ELF-1 (cell line): ENCODE data around the gene RBM20.
A peak's percentile ranks its signal among the peaks of the same experiment; 100 is the strongest.
"Not testable (repeated sequence)": the region's sequence is repeated elsewhere in the genome, so short reads cannot be mapped to it uniquely, and the experiment has no call there.

Experiments
- DNase-seq: peaks from one replicate; pipeline ENCODE4 v3.0.0-alpha.2; 2016; ENCODE audit warnings: low read depth, low spot score

The RBM20 gene

DNA sequence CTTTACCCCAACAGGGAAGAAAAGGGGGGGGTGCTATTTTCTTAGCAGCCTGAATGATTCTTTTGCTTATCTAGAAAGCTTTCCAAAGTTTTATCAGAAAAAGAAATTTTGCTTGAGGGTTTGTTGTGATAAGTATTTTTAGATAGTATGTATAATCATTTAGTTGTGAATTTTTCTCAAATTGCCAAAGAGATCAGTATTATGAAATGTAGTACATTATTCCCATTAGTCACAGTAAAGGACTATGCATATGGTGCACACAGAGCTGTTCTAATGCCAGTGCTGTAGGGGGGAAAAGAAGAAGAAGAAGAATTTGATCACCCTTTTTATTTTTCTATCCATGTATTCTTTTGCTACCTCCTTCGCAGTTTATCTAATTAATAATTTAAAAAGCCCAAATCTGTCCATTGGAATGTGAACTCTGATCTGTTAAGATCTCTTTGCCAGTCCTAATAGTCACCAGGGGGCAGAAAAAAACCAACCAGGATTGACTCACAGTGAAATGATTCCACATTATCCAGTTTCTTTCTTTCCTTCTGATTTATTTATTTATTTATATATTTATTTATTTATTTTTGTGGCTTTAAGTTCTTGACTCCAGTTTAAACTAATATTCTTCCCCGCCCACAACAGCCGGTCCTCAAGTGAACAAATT, 4.7 kb downstream of the RBM20 start:
- no peak for DNase-seq

DNA sequence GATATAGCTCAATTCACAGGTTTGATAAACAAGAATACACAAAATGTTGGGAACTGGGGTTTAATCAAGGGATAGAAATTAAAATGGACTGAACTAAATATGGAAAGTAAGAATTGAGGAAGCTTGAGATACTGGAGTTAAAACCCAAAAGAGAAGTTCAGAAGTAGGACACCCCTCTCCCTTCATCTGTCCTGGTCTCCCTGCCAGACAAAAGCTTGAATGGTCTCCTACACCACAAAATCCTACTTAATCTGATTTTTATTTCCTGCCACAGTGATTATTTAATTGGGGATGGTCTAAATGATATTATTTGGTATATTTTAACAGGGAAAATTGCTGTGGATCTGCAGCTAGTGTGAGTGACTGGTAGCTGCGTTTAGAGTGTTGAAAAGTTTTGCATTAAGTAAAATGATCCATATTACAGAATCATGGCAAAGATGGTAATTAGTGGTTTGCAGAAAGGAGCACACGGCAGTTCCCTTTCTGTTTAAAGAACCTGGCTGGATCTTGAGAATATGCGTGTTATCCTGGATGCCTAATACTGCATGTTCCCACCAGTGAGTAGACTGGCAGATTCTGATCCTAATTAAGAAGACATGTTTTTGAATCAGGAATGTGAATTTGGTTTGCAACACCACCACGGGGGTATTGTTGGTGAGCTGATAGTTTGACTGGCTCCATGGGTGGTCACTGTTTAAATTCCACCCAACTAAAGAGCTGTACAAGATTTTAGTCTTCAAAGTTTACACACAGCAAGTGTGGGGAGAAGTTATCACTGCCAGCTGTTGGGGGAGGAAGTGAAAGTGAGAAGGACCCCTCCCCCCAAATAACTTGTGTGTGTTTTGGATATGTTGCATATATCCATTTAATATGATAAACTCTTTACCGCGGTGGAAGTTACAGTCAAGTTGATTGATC, 5.5 kb downstream of the RBM20 start:
- DNase-seq = no peak

DNA sequence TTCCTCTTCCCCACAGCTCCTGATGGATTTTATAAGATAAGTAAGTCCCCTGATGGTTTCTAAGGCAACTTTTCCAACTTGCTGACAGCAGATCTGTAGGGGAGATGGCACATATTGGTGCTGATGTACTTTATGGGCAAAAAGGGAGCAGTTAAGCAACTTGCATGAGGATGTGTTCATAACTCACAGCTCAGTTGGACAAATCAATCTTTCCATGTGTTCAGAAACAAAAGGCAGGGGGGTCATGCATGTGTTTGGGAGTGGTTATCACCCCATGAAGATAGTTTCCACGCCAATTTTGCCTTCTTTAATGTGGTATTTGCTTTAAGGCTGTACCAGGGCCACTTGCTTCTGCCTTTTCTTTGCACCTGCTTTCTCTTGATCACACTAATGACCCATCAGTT, 6.1 kb downstream of the RBM20 start:
- DNase-seq = no peak

DNA sequence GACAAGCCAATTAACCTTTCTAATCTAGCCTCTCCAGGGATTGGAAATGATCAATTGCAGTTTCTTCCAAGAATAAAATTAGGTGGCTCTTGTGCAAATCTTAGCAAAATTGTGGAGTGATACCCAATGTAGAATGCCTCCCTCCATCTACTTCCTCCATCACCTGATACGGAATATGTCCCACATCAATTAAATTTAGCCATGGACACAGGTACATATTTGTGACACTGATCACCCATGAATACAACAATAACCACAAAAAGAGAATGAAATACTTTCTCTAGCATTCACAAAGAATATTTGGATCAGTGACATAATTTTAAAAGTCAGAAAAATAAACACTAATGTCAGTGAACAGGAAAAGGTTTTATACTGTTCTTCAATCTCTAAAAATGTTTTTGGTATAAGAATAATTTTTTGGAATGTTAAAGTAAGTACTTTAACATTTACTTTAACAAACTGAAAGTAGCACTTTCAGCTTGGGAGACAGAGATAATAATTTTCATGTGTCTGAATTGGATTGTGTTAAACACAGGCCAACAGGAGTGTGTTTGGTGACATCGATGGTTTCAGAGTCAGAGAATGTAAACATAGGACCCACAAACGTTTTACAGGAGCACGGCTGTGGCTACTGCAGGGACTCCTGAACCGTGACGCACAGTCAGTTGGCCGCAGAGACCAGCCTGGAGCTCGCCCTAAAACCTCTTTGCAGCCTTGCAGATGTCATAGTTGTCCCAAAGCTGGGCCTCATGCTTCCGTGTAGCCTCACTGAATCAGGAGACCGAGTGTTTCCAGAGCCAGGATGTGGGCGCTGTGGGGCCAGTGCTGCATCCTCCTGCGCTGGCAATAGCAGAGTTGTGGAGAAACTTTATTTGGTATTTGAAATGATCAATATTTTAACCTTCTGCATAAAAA, 7.2 kb downstream of the RBM20 start:
- DNase-seq = no peak

DNA sequence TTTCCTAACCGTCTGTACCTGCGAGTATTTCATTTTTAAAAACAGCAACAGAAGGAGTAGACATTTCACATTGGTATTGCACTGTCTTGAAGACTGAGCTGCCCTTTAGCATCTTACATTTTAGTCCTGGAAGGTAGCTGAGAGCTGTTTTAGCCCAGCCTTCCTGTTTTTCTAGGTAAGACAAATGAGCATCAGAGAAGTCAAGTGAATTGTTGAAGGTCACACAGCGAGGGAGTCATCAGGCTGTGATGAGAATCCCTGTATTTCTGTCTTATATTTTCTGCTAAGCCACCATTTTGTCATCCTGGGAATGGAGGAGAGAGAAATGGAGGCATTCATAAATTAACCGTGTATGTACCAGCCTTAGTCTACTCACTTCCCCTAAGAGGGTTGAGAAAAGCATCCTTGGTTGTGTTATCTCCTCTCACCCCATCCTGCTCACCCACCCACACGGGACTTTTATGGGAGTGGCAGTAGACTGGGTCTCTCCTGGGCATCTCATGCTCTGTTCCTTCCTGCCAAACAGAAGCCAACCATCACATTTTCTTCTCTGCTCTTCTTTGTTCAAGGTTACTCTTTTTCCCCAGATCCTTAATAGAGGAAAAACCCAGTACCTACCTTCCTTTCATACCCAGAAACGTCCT, 8.5 kb downstream of the RBM20 start:
- no peak for DNase-seq

DNA sequence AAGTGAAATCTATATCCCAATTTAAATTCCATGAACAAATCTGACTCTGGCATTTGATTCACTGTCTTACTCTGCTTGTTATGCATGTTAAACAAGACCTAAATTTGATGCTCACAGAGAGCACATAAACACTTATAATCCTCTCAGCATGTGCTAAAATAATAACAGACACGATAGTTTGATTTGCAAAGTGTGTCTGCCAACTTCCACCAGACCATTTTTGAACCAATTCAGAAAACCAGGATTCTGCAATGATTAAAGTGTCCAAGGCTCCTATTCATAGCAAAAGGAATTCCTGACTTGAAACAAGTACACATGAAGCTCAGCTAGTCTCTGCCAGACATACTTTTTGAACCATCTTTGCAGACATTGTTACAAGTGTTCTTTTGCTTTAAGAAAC, 11.2 kb downstream of the RBM20 start:
- DNase-seq = no peak

DNA sequence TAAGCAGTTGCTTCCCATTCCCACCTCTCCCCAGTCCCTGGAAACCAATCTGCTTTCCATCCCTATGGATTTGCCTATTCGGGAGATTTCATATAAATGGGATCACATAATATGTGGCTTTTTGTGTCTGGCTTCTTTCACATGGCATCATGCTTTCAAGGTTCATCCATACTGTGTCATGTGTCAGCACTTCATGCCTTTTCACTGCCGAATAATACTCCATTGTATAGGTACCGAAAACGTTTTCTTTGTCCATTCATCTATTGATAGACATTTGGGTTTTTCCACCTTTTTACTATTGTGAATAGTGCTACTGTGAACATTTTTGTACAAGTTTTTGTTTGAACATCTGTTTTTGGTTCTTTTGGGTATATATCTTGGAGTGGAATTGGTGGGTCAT, 12.5 kb downstream of the RBM20 start:
- DNase-seq = no peak

DNA sequence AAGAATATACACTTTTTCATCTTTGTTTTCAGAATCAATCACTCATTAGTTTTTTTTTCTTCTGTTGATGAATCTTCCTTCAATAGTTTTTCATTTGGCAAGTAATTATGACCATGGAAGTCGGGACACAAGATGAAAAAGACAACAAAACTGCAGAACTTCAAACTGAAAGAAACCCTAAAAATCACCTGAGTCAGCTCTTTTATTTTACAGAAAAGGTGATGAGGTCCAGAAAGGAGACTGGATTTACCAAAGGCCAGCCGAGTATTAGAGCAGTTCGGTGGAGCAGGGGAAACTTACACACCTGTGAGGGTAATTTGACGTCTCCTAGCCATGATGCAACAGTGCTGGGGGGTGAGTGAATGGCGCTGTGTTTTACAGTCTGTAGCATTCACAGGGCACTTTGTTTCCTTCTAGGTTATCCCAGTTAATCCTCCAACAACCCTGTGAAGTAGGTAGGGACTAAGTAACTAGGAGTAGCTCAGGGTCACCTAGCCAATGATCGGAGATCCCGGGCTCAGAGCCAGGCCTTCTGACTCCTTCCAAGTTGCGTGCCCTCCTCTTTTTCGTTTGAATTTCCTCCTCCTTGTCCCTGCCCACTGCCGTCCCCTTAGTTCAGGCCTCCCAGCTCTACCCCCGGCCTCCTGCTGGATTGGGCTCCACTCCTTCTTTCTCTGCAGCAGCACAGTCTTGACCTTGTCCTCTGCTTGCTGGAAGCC, 14.0 kb downstream of the RBM20 start:
- DNase-seq = no peak

DNA sequence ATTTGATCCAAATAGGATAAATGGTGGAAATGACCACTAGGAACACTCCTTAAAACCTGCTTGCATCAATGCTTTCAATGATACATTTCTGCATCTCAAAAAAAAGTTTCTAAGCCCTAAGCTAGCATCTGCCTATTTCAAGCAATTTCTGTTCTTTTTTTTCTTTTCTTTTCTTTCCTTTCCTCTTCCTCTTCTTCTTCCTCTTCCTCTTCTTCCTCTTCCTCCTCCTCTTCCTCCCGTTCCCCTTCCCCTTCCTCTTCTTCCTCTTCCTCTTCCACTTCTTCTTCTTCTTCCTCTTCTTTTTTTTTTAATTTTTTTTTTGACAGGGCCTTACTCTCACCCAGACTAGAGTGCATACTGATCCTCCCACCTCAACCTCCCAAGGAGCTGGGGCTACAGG, 15.4 kb downstream of the RBM20 start:
- no peak for DNase-seq

DNA sequence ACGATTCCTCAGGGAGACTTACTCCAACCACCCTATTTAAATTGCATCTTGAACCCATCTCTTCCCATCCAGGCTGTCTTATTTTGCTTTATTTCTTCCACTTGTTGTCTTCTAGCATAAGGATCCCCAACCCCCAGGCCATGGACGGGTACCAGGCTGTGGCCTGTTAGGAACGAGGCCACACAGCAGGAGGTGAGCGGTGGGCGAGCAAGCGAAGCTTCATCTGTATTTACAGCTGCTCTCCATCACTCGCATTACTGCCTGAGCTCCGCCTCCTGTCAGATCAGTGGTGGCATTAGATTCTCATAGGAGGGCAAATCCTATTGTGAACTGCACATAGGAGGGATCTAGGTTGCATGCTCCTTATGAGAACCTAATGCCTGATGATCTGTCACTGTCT, 16.2 kb downstream of the RBM20 start:
- not testable (repeated sequence) for DNase-seq

DNA sequence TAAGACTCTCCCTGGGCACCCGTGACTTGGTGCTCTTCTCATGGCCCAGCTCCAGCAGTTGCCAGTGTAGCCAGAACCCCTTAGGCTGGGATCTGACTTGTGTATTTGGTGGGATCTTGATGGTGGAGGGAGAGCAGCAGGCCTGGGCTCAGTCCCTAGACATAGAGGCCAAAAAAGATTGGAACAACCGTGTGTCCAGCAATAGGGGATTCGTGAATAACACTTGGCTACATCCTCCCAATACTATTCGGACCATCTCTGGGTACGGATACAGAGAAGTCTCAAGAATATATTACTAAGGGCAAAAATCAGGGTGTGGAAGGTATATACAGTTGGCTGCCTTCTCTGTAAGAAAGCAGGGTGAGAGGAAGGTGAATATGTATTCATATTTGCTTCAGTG, 17.2 kb downstream of the RBM20 start:
- DNase-seq = no peak

DNA sequence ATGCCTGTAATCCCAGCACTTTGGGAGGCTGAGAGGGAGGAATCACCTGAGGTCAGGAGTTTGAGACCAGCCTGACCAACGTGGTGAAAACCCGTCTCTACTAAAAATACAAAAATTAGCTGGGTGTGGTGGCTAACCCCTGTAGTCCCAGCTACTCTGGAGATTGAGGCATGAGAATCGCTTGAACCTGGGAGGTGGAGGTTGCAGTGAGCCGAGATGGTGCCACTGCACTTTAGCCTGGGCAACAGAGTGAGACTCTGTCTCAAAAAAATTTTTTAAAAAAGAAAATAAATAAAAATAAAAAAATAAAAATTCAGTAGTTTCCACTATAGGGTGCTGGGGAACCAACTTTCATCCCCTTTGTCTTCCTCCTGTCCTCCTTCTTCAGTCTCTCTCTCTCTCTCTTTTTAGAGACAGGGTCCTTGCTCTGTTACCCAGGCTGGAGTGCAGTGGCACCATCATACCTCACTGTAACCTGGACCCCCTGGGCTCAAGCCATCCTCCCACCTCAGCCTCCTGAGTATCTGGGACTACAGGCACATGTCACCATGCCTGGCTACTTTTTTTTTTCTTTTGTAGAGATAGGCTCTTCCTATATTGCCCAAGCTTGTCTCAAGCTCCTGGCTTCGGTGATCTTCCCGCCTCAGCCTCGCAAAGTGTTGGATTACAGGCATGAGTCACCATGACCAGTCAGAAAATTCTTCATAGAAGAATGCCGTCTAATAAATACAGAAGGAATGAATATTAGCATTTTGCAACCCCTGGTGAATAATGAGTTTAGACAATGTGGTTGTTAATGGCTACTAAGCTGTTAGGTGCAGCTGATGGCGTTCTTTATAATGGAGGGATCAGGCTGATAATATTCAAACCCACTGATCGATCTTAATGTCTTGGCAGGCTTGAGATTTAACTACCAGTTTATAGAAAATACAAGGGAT, 20.6 kb downstream of the RBM20 start:
- DNase-seq = peak; percentile 59

DNA sequence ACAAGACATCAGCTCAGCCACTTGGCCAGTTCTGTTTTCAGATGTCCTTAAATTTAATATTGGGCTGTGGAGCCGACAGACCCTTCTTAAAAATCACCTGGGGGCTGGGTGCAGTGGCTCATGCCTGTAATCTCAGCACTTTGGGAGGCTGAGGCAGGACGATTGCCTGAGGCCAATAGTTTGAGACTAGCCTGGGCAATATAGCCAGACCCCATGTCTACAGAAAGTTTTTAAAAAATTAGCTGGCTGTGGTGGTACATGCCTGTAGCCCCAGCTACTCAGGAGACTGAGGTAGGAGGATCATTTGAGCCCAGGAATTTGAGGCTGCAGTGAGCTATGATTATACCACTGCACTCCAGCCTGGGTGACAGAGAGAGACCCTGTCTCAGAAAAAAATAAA, 22.1 kb downstream of the RBM20 start:
- not testable (repeated sequence) for DNase-seq

DNA sequence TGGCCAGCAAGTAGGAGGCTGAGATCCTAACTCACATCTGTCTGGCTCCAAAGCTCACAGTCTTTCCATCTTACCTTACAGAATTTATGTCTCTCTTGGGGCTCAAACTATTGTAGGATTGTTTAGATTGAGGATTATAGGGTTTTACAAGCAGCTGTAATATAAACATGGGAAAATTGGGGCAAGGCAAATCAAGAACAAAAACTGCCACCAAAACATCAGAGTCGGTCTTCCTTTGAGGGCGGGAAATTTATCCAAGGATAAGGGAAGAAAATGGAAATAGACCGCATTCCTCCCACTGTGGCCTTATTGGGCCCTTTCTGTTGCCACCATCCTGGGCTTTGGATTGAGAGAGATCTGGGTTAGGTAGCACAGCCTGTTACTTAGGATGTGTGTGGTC, 22.5 kb downstream of the RBM20 start:
- DNase-seq = no peak

DNA sequence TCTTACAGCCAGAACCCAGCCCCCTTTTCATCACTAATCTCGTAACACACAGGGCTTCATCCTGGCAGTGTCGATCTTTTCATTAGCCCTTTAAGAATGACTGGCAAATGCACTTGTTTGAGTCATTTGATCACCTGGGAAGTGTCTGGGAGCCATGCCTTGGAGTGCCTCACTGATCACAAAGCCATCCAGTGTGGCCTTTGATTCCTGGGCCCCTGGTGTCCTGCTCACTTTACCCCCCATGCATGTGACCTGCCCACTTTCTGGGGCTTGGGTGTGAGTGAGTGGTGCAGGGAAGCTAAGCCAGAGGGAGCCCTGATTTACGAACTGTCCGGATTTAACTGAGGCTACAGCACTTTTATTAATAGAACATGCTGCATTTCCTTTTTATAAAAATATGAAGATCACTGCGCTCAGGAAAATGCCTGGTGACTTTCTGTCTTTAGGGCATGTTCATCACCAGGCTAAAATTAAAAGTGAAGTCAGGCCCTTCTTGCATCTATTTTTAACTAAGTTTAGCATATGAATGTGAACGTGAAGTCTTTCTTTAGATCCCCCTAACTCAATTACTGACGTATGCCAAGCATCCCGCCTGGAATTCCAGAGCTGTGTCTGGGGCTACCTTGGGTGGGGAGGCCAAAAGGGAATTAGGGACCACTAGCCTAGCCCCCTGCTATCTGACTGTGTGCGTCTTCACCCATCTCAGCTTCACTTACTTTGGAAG, 23.6 kb downstream of the RBM20 start:
- peak; percentile 56 for DNase-seq

DNA sequence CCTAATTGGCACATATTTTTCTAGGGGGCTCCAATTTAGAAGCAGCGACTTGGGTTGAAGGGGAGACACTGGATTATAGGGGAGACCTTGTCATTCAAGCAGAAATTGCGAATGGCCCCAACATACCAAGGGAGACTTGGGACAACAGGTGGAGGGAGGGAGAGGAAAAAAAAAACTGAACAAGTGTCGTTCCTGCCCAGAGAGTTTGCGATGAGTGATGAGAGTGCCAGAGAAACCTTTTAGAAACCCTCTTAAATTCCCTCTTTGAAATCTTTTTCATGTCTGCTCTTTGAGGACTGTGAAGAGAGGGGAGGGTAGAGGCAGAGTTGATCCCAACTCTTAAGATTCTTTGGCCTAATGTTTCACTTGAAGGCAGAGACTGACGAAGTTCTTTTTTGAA, 24.3 kb downstream of the RBM20 start:
- DNase-seq = no peak

DNA sequence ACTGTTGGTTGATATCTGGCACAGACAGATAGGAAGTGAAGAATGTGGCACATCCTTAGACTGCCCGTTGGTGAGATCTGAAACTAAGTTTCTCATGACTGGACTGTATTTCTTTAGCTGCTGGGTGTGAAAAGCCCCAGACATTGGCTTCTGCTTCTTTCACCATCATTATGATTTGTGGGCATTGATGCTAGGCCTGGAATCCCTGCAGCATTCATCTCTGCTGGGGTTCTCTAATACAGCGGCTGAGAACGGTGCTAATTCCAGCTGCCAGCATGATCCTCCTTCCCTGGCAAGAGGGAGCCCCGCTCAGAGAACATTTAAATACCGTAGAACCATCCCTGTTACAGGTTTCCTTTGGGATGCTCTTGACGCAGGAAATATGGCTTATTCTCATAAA, 26.2 kb downstream of the RBM20 start:
- DNase-seq = no peak

DNA sequence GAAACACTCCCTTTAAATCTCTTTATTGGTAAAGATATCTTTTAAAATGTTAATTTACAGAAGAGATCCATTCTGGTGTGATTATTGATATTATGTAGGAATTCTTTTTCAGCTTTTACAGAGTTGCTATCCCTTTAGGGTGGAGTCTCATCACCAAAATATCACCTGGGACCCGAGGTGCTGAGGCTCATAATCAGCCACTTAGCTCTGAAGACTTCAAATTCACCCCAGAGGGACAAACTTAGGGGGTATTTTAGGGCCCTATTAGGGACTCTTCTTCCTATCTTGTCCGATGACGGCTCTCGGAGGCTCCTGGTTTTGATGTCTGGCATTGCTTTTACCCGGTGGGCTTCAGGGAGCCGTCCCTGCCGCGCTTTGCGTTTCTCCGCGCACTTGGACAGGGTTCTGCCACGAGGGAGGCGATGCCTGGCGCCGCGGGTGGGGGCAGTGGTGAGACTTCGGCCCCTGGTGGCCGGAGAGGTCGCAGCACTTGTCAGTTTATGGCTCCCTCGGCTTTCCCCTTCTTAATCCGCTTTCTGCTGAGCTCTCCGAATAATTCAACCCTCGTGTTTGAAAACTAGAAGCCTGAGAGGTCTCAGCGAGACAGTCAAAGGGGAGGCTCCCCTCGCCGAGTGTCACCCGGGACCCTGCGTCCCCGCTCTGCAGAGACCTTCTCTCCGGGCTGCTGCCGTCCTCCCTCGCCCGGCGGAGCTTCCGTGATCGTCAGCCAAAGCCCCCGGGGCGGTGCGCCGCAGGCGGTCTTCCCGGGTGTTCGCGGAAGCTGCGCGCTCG, 27.8 kb downstream of the RBM20 start:
- DNase-seq = peak; percentile 84
